ENCODE data around the gene ERVK3-1. TPM values are rescaled to one million over a fixed set of nuclear protein-coding genes. Genes with fewer than 3 reads are reported as not detected.

The ERVK3-1 gene
- total RNA-seq, 1 experiment from 2014 or later = 84.0 TPM

DNA sequence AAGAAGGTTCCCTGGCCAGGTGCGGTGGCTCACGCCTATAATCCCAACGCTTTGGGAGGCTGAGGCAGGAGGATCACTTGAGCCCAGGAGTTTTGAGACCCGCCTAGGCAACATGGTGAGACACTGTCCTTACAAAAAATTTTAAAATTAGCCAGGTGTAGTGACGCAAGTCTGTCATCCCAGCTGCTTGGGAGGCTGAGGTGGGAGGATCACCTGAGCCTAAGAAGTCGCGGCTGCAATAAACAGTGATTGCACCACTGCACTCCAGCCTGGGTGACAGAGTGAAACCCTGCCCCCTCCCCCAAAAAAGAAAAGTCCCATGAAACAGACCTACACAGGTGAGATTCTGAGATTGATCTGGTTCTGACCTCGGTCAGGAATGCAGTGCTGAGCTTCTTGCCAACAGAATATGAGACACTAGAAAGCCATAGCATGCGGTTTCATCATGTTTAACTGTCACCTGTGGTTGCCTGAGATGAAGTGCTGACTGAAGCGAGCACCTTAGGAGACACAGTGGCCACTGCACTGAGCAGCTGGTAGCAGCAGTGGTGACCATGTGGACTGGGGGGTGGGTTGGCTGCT is 50.1 kb downstream of the ERVK3-1 start:
- intact Hi-C loops (cut with micrococcal nuclease; ENCODE audit: unreplicated experiment) = no loop called here
- H3K9me3 ChIP-seq (ENCODE audit: control insufficient read depth, insufficient read depth, low read depth, low read length) = no peaks in the 10 kb centered on the region
- no peaks in the 10 kb centered on the region for H3K27me3 ChIP-seq (ENCODE audit: control insufficient read depth, insufficient read depth, low read length)
- no TSS peak for BruUV-seq (replicated peaks)
- no peak overlapping the region for H3K4me3 ChIP-seq (ENCODE audit: low read depth in 2 of 2, low read length in 2 of 2)
- ChIA-PET POLR2A (no interaction called here), CTCF (no interaction called here)
- no peak overlapping the region for H3K27ac ChIP-seq (ENCODE audit: low read length)
- no peak for DNase-seq (ENCODE audit: low read depth, low spot score)
- in situ Hi-C loops (cut with HindIII; ENCODE audit: low pct_unique_long_range_greater_than_20kb, low sequenced_read_pairs) = no loop called here
- ATAC-seq = no peak
- TF ChIP-seq TCF7L2 (IDR thresholded peaks at IDR 0.05; ENCODE audit: low read depth, low read length) (no peak), REST (IDR thresholded peaks at IDR 0.05; ENCODE audit: insufficient read depth in 1 of 2, low read depth in 2 of 2, low read length in 1 of 2) (no peak)
- no peaks in the 10 kb centered on the region for H3K36me3 ChIP-seq (ENCODE audit: control insufficient read depth, insufficient read depth, low read length)
- H3K4me1 ChIP-seq (ENCODE audit: control insufficient read depth, insufficient read depth, low read length) = no peaks in the 10 kb centered on the region

GRCh38 chr19:58355908-58356765 is 51.0 kb downstream of the ERVK3-1 start:
- no peak overlapping the region for H3K4me3 ChIP-seq (ENCODE audit: low read depth in 2 of 2, low read length in 2 of 2)
- no peak for ATAC-seq
- H3K4me1 ChIP-seq (ENCODE audit: control insufficient read depth, insufficient read depth, low read length) = no peaks in the 10 kb centered on the region
- no peak for DNase-seq (ENCODE audit: low read depth, low spot score)
- in situ Hi-C loops (cut with HindIII; ENCODE audit: low pct_unique_long_range_greater_than_20kb, low sequenced_read_pairs) = no loop called here
- POLR2A ChIA-PET = no interaction called here
- BruUV-seq (replicated peaks) = no TSS peak
- CTCF ChIA-PET = no interaction called here
- intact Hi-C loops (cut with micrococcal nuclease; ENCODE audit: unreplicated experiment) = no loop called here
- H3K27me3 ChIP-seq (ENCODE audit: control insufficient read depth, insufficient read depth, low read length) = no peaks in the 10 kb centered on the region
- no peak for TF ChIP-seq TCF7L2 (IDR thresholded peaks at IDR 0.05; ENCODE audit: low read depth, low read length)
- TF ChIP-seq, protein P1, sequence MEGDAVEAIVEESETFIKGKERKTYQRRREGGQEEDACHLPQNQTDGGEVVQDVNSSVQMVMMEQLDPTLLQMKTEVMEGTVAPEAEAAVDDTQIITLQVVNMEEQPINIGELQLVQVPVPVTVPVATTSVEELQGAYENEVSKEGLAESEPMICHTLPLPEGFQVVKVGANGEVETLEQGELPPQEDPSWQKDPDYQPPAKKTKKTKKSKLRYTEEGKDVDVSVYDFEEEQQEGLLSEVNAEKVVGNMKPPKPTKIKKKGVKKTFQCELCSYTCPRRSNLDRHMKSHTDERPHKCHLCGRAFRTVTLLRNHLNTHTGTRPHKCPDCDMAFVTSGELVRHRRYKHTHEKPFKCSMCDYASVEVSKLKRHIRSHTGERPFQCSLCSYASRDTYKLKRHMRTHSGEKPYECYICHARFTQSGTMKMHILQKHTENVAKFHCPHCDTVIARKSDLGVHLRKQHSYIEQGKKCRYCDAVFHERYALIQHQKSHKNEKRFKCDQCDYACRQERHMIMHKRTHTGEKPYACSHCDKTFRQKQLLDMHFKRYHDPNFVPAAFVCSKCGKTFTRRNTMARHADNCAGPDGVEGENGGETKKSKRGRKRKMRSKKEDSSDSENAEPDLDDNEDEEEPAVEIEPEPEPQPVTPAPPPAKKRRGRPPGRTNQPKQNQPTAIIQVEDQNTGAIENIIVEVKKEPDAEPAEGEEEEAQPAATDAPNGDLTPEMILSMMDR (IDR thresholded peaks at IDR 0.05) = no peak
- TF ChIP-seq POLR2AphosphoS5 (IDR thresholded peaks at IDR 0.05; ENCODE audit: low read depth, low read length) = no peak
- TF ChIP-seq REST (IDR thresholded peaks at IDR 0.05; ENCODE audit: insufficient read depth in 1 of 2, low read depth in 2 of 2, low read length in 1 of 2) = no peak
- no peak for TF ChIP-seq SIN3A (IDR thresholded peaks at IDR 0.05; ENCODE audit: borderline replicate concordance, insufficient read depth, low read depth, low read length)
- no peak overlapping the region for H3K27ac ChIP-seq (ENCODE audit: low read length)
- no peaks in the 10 kb centered on the region for H3K36me3 ChIP-seq (ENCODE audit: control insufficient read depth, insufficient read depth, low read length)
- no peaks in the 10 kb centered on the region for H3K9me3 ChIP-seq (ENCODE audit: control insufficient read depth, insufficient read depth, low read depth, low read length)
